Right lung (tissue), 5 donors: ENCODE results near the gene TMEM45B. TPM values are rescaled to one million over a fixed set of nuclear protein-coding genes. Genes with fewer than 3 reads are reported as not detected.
"Not testable (repeated sequence)": the region's sequence is repeated elsewhere in the genome, so short reads cannot be mapped to it uniquely, and the experiment has no call there.

Experiments used
- DNase-seq, 2 donors: peaks; one replicate each; pipeline ENCODE4 v3.0.0-alpha.2; 2013
- polyA plus RNA-seq, 5 donors: library from polyadenylated mRNA; unstranded; fragments of 120-200 nt; gene quantifications; one replicate each; pipeline versions ENCODE4 v1.2.1 to v1.2.3, GENCODE V29; 2013; ENCODE audit warnings: inconsistent platforms in 1 of 5, low replicate concordance in 1 of 5; ENCODE audit not compliant: insufficient read length in 5 of 5, insufficient read depth in 1 of 5

TMEM45B gene
- polyA plus RNA-seq, 5 donors = 1.5 to 3.6 (median 2.9) TPM

GRCh38 chr11:129852125-129852740 is 36.6 kb downstream of the TMEM45B start:
- no peak for DNase-seq

- peak; percentile 63 to 69 for DNase-seq
Observed at GRCh38 chr11:129853518-129854231, 38.0 kb downstream of the TMEM45B start.

GRCh38 chr11:129854232-129854805 is 38.7 kb downstream of the TMEM45B start:
- no peak for DNase-seq

- no peak for DNase-seq
Observed at GRCh38 chr11:129855086-129855485, 39.4 kb downstream of the TMEM45B start.

GRCh38 chr11:129856036-129856435 is 40.4 kb downstream of the TMEM45B start:
- no peak for DNase-seq

- DNase-seq = peak; percentile 57 to 58
Observed at GRCh38 chr11:129861702-129862522, 46.3 kb downstream of the TMEM45B start.

GRCh38 chr11:129864811-129865210 is 49.2 kb downstream of the TMEM45B start:
- DNase-seq = no peak

GRCh38 chr11:129865701-129866100 is 50.1 kb downstream of the TMEM45B start:
- no peak for DNase-seq

- no peak for DNase-seq
Observed at GRCh38 chr11:129866311-129866710, 50.7 kb downstream of the TMEM45B start.

- DNase-seq = not testable (repeated sequence)
Observed at GRCh38 chr11:129868626-129869025, 53.0 kb downstream of the TMEM45B start.

- DNase-seq = no peak
Observed at GRCh38 chr11:129871914-129872313, 56.3 kb downstream of the TMEM45B start.

GRCh38 chr11:129880311-129880710 is 64.7 kb downstream of the TMEM45B start:
- no peak for DNase-seq

- DNase-seq = no peak
Observed at GRCh38 chr11:129881570-129882170, 66.0 kb downstream of the TMEM45B start.

GRCh38 chr11:129884581-129884980 is 68.9 kb downstream of the TMEM45B start:
- DNase-seq = no peak

- DNase-seq = no peak
Observed at GRCh38 chr11:129885381-129885780, 69.7 kb downstream of the TMEM45B start.

GRCh38 chr11:129888451-129888850 is 72.8 kb downstream of the TMEM45B start:
- no peak for DNase-seq

- peak in 1 of 2 donors; percentile 3 for DNase-seq
Observed at GRCh38 chr11:129894278-129895125, 78.9 kb downstream of the TMEM45B start.

- DNase-seq = peak; percentile 80
Observed at GRCh38 chr11:129895126-129896041, 79.7 kb downstream of the TMEM45B start, which contains the start of gene NFRKB. Gene NFRKB (minus strand): TSS chr11:129895578. CDS start chr11:129892849, 2,729 bp downstream.

- DNase-seq = no peak
Observed at GRCh38 chr11:129896062-129896461, 80.4 kb downstream of the TMEM45B start.

- DNase-seq = no peak
Observed at GRCh38 chr11:129905402-129905801, 89.8 kb downstream of the TMEM45B start.
